OCI-LY7 (cell line): ENCODE results near the gene UBE2K. TPM values are rescaled to one million over a fixed set of nuclear protein-coding genes. Genes with fewer than 3 reads are reported as not detected.
"Not testable (repeated sequence)": the region's sequence is repeated elsewhere in the genome, so short reads cannot be mapped to it uniquely, and the experiment has no call there.

Source experiments
- BruUV-seq: library from RNA; stranded (reverse); fragments of 400-500 nt; replicated peaks from 2 replicates; lab custom pipeline; 2021; lab: Mats Ljungman, UMichigan
- CTCF ChIA-PET: fragments of 300-600 bp; sonication (Branson Sonifier 250); formaldehyde crosslinking; loops from one replicate; lab custom pipeline; 2022; ENCODE audit warnings: antibody characterized with exemption; ENCODE audit not compliant: unreplicated experiment; lab: Charles Lee
- POLR2A ChIA-PET: fragments of 300-600 bp; sonication (Branson Sonifier 250); formaldehyde crosslinking; loops from one replicate; lab custom pipeline; 2022; ENCODE audit warnings: antibody characterized with exemption; lab: Charles Lee
- DNase-seq: peaks from one replicate; pipeline ENCODE4 v3.0.0-alpha.2; 2015; ENCODE audit warnings: low spot score
- H2AFZ ChIP-seq: fragments of 200-600 bp; sonication (generic), shearing (Covaris generic); 2 replicates; pipeline ENCODE4 v1.6.1; 2014; ENCODE audit warnings: mild to moderate bottlenecking, antibody characterized with exemption, low read length, moderate library complexity
- H3K27ac ChIP-seq: fragments of 200-600 bp; sonication (generic); 2 replicates; pipeline ENCODE4 v1.5.1; 2014; ENCODE audit warnings: mixed run types, low read depth, mild to moderate bottlenecking, moderate library complexity, low read length, inconsistent platforms; ENCODE audit not compliant: poor library complexity, severe bottlenecking
- H3K36me3 ChIP-seq: fragments of 200-600 bp; sonication (generic); 2 replicates; pipeline ENCODE4 v1.6.1; 2014; ENCODE audit warnings: mild to moderate bottlenecking, antibody characterized with exemption, low read length, moderate library complexity, mixed read lengths; ENCODE audit not compliant: insufficient read depth
- H3K4me1 ChIP-seq: fragments of 200-600 bp; sonication (generic); 2 replicates; pipeline ENCODE4 v1.5.1; 2014; ENCODE audit warnings: mild to moderate bottlenecking, low read length; ENCODE audit not compliant: insufficient read depth, poor library complexity, severe bottlenecking
- H3K4me2 ChIP-seq: fragments of 200-600 bp; sonication (generic); 2 replicates; pipeline ENCODE4 v1.6.1; 2014; ENCODE audit warnings: mild to moderate bottlenecking, low read length
- H3K4me3 ChIP-seq: fragments of 200-600 bp; sonication (generic); 2 replicates; pipeline ENCODE4 v1.5.1; 2014; ENCODE audit warnings: mild to moderate bottlenecking, low read depth, low read length; ENCODE audit not compliant: poor library complexity, severe bottlenecking
- H3K79me2 ChIP-seq: fragments of 200-600 bp; sonication (generic); 2 replicates; pipeline ENCODE4 v1.6.1; 2016; ENCODE audit warnings: low read depth, mild to moderate bottlenecking, low read length, moderate library complexity, mixed read lengths; ENCODE audit not compliant: insufficient read depth
- H3K9me2 ChIP-seq: fragments of 200-600 bp; sonication (generic); 2 replicates; pipeline ENCODE4 v1.6.1; 2016; ENCODE audit warnings: mild to moderate bottlenecking, low read length, mixed read lengths; ENCODE audit not compliant: insufficient read depth
- H3K9me3 ChIP-seq: fragments of 200-600 bp; sonication (generic); 2 replicates; pipeline ENCODE4 v1.6.1; 2014; ENCODE audit warnings: mild to moderate bottlenecking, mixed run types, low read length, mixed read lengths
- H4K20me1 ChIP-seq: fragments of 200-600 bp; sonication (generic); 2 replicates; pipeline ENCODE4 v1.6.1; 2014; ENCODE audit warnings: mild to moderate bottlenecking, antibody characterized with exemption, low read length, moderate library complexity, mixed read lengths; ENCODE audit not compliant: insufficient read depth
- EZH2phosphoT487 ChIP-seq: fragments of 200-600 bp; sonication (generic); IDR thresholded peaks from 2 replicates; pipeline ENCODE4 v1.6.1; 2018; ENCODE audit warnings: low read depth, borderline replicate concordance, mild to moderate bottlenecking, mixed run types, antibody characterized with exemption, low read length, moderate library complexity, mixed read lengths
- intact Hi-C: fragments of 100-400 bp; cut with micrococcal nuclease; formaldehyde crosslinking; loops from one replicate; pipeline ENCODE4 v1.10.0; 2022; ENCODE audit not compliant: unreplicated experiment
- total RNA-seq, 2 experiments: library from RNA; depleted of rRNA in 1 of 2; stranded (reverse); fragments of >200 nt in 1 of 2; shearing (Covaris generic) in 1 of 2; gene quantifications; 2 replicates each; pipeline ENCODE4 v1.2.3, GENCODE V29; 2014 to 2022
- TF ChIP-seq, protein P1 (sequence below): fragments of 200-600 bp; sonication (generic); conservative IDR thresholded peaks from 2 replicates; pipeline ENCODE4 v1.5.1; 2014; ENCODE audit warnings: mild to moderate bottlenecking, antibody characterized with exemption, low read length, moderate library complexity, mixed read lengths

The UBE2K gene
- total RNA-seq, 2 experiments from 2014 or later = 20.8 to 88.0 TPM

DNA sequence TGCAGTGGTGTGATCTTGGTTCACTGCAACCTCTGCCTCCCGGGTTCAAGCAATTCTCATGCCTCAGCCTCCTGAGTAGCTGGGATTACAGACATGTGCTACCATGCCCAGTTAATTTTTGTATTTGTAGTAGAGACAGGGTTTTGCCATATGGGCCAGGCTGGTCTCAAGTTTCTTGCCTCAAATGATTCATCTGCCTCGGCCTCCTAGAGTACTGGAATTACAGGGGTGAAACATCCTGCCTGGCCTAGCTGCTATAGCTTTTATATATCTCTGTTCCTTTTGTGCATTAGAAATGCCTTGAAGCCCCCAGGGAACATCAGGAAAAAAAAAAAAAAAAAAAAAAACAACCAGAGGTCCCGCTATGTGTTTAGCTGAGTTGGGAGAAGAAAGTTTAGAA lies 34.8 kb downstream of the UBE2K start:
- DNase-seq = no peak
- no peak overlapping the region for H3K27ac ChIP-seq
- no peak overlapping the region for H2AFZ ChIP-seq
- H3K4me3 ChIP-seq = no peak overlapping the region
- POLR2A ChIA-PET = interaction anchor here (0.6 to 3.0 kb wide), 9 partner anchors 9 to 1354 kb away, joined by 3 to 10 read pairs (median 3); no protein-coding TSS in a partner anchor
- peaks cover 11% of the 10 kb centered on the region; the same call in 1 of the 2 replicates for H4K20me1 ChIP-seq
- peaks cover 4% of the 10 kb centered on the region for H3K4me1 ChIP-seq
- no peaks in the 10 kb centered on the region for H3K9me2 ChIP-seq
- intact Hi-C loops = no loop called here
- CTCF ChIA-PET = no interaction called here
- peaks cover 92% of the 10 kb centered on the region for H3K79me2 ChIP-seq
- H3K36me3 ChIP-seq = peaks cover 34% of the 10 kb centered on the region
- TF ChIP-seq EZH2phosphoT487 = no peak
- TF ChIP-seq, protein P1, sequence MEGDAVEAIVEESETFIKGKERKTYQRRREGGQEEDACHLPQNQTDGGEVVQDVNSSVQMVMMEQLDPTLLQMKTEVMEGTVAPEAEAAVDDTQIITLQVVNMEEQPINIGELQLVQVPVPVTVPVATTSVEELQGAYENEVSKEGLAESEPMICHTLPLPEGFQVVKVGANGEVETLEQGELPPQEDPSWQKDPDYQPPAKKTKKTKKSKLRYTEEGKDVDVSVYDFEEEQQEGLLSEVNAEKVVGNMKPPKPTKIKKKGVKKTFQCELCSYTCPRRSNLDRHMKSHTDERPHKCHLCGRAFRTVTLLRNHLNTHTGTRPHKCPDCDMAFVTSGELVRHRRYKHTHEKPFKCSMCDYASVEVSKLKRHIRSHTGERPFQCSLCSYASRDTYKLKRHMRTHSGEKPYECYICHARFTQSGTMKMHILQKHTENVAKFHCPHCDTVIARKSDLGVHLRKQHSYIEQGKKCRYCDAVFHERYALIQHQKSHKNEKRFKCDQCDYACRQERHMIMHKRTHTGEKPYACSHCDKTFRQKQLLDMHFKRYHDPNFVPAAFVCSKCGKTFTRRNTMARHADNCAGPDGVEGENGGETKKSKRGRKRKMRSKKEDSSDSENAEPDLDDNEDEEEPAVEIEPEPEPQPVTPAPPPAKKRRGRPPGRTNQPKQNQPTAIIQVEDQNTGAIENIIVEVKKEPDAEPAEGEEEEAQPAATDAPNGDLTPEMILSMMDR = no peak
- BruUV-seq = no TSS peak
- H3K9me3 ChIP-seq = no peaks in the 10 kb centered on the region
- H3K4me2 ChIP-seq = no peak overlapping the region

DNA sequence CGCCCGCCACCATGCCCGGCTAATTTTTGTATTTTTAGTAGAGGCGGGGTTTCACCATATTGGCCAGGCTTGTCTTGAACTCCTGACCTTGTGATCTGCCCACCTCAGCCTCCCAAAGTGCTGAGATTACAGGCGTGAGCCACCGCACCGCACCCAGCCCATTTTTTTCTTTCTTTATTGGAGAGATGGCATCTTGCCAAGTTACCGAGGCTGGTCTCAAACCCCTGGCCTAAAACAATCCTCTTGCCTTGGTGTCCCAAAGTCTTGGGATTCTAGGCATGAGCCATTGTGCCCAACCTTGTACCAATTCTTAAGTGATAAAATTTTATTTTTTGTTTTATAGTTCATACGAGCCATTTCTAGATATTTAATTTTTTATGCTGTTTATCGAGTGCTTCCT lies 41.7 kb downstream of the UBE2K start:
- DNase-seq, CTCF ChIA-PET, H3K4me2 ChIP-seq, H3K4me1 ChIP-seq, H3K9me3 ChIP-seq, H3K9me2 ChIP-seq, H2AFZ ChIP-seq, H3K4me3 ChIP-seq, BruUV-seq, intact Hi-C loops, H3K27ac ChIP-seq, H4K20me1 ChIP-seq: not testable (repeated sequence)
- POLR2A ChIA-PET = interaction anchor here (0.9 kb wide), 1 partner anchor 391 kb away, joined by 3 read pairs; no protein-coding TSS in a partner anchor
- Histone ChIP-seq H3K36me3 (peaks cover 42% of the 10 kb centered on the region), H3K79me2 (peaks cover 37% of the 10 kb centered on the region; the same call in 1 of the 2 replicates)

DNA sequence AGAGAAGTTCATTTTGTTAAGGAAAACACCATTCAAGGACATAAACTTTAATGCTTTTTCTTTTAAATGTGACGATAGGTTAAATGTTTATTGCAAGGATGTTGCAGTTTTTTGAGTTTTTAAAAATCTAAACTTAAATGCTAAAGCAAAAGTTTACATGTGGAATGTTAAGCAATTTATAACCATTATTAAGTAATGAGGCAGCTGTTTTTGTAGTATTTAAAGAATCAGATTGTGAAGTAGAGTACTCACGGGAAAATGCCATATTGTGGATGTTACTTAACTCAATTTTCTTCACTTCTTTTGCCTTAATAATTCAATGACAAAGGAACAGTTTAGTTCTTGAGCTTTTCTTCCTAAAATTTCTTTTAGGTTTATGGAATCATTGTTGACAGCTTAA lies 43.5 kb downstream of the UBE2K start:
- ChIA-PET POLR2A (interaction anchor here (0.5 to 1.3 kb wide), 6 partner anchors 9 to 421 kb away, joined by 3 to 6 read pairs (median 4); no protein-coding TSS in a partner anchor), CTCF (no interaction called here)
- H3K9me3 ChIP-seq = no peaks in the 10 kb centered on the region
- H3K79me2 ChIP-seq = peaks cover 22% of the 10 kb centered on the region; the same call in 1 of the 2 replicates
- peaks cover 51% of the 10 kb centered on the region for H3K36me3 ChIP-seq
- H2AFZ ChIP-seq = no peak overlapping the region
- peaks cover 5% of the 10 kb centered on the region; the same call in 1 of the 2 replicates for H4K20me1 ChIP-seq
- no peak overlapping the region for H3K27ac ChIP-seq
- no peak overlapping the region for H3K4me2 ChIP-seq
- DNase-seq = no peak
- no peaks in the 10 kb centered on the region for H3K9me2 ChIP-seq
- no TSS peak for BruUV-seq
- H3K4me1 ChIP-seq = no peaks in the 10 kb centered on the region
- no peak overlapping the region for H3K4me3 ChIP-seq
- intact Hi-C loops = no loop called here
- no peak for TF ChIP-seq EZH2phosphoT487
- TF ChIP-seq, protein P1 = no peak
